K562 (cell line): ENCODE data around the gene PCNX4. TPM values are rescaled to one million over a fixed set of nuclear protein-coding genes. Genes with fewer than 3 reads are reported as not detected.
A peak's percentile ranks its signal among the peaks of the same experiment; 100 is the strongest.

Source experiments
- ATAC-seq: fragments of 200-7000 bp; cut with Tn5 transposase; 3 replicates; pipeline ENCODE4 v1.9.1; 2020; ENCODE audit warnings: moderate library complexity
- BruUV-seq: library from RNA; stranded (reverse); fragments of 400-500 nt; replicated peaks from 2 replicates; lab custom pipeline; 2021; lab: Mats Ljungman, UMichigan
- CTCF ChIA-PET: fragments of 300-600 bp; formaldehyde crosslinking; extraction: SDS; loops from one replicate; lab custom pipeline; 2021; ENCODE audit warnings: low intra/inter-chr PET ratio; lab: Yijun Ruan, JAX
- POLR2A ChIA-PET: fragments of 300-600, 350-650 bp; sonication (Branson Sonifier 250); formaldehyde crosslinking; extraction: SDS; loops from one replicate; lab custom pipeline; 2021; ENCODE audit warnings: antibody characterized with exemption, inconsistent platforms; lab: Yijun Ruan, JAX
- DNase-seq, 4 experiments: peaks; one replicate each; pipeline versions ENCODE4 v3.0.0 to v3.0.0-alpha.2; 2011 to 2018; ENCODE audit warnings: low spot score in 3 of 4, mixed read lengths in 3 of 4; ENCODE audit errors: extremely low read depth in 1 of 4
- FAIRE-seq: peaks from 2 replicates; lab custom pipeline; 2011; peaks lifted over from hg19 to GRCh38; lab: Jason Lieb, UNC
- H2AFZ ChIP-seq: 2 replicates; pipeline ENCODE4 v1.6.0; 2011; ENCODE audit warnings: low read depth, low read length, control low read depth, inconsistent platforms
- H3K27ac ChIP-seq: fragments of 200-600 bp; 3 replicates; pipeline ENCODE4 v1.8.0; 2011; ENCODE audit warnings: low read depth, mild to moderate bottlenecking, control low read depth, inconsistent platforms, low read length, moderate library complexity, mixed read lengths; ENCODE audit errors: extremely low read depth
- H3K27me3 ChIP-seq, 2 experiments: fragments of 300-600 bp in 1 of 2; 2 replicates in 1 of 2; 3 replicates in 1 of 2; pipeline versions ENCODE4 v1.6.0 to v1.8.0; 2011; ENCODE audit warnings: inconsistent platforms in 2 of 2, low read length in 2 of 2, mild to moderate bottlenecking in 1 of 2, mixed read lengths in 1 of 2, moderate library complexity in 1 of 2; ENCODE audit not compliant: control insufficient read depth in 2 of 2, insufficient read depth in 2 of 2
- H3K36me3 ChIP-seq: fragments of 300-600 bp; 3 replicates; pipeline ENCODE4 v1.8.0; 2011; ENCODE audit warnings: mild to moderate bottlenecking, low read length, inconsistent platforms; ENCODE audit not compliant: control insufficient read depth, insufficient read depth
- H3K4me1 ChIP-seq, 2 experiments: fragments of 200-600 bp in 1 of 2; replicated peaks in 1 of 2; 2 replicates in 1 of 2; 3 replicates in 1 of 2; pipeline versions ENCODE4 v1.5.1 to v1.8.0; 2011; ENCODE audit warnings: inconsistent platforms in 2 of 2, low read length in 2 of 2, mild to moderate bottlenecking in 1 of 2, mixed read lengths in 1 of 2, moderate library complexity in 1 of 2; ENCODE audit not compliant: control insufficient read depth in 2 of 2, insufficient read depth in 2 of 2
- H3K4me2 ChIP-seq: 2 replicates; pipeline ENCODE4 v1.6.1; 2011; ENCODE audit warnings: low read length, control low read depth, inconsistent platforms, mixed read lengths; ENCODE audit not compliant: insufficient read depth
- H3K4me3 ChIP-seq: fragments of 200-600 bp; sonication (generic), shearing (Covaris generic); 2 replicates; pipeline ENCODE4 v1.5.1; 2016; ENCODE audit warnings: control low read depth, inconsistent platforms
- H3K79me2 ChIP-seq: fragments of 200-600 bp; 3 replicates; pipeline ENCODE4 v1.8.0; 2011; ENCODE audit warnings: low read length, inconsistent platforms; ENCODE audit not compliant: control insufficient read depth, insufficient read depth
- H3K9ac ChIP-seq, 2 experiments: 2 replicates each; pipeline versions ENCODE4 v1.6.0 to v1.6.1; 2011; ENCODE audit warnings: low read depth in 2 of 2, low read length in 2 of 2, control low read depth in 1 of 2, inconsistent platforms in 1 of 2, mild to moderate bottlenecking in 1 of 2, mixed read lengths in 1 of 2; ENCODE audit not compliant: insufficient read depth in 1 of 2
- H3K9me1 ChIP-seq: one replicate; pipeline ENCODE4 v1.6.0; 2011; ENCODE audit warnings: inconsistent platforms, mild to moderate bottlenecking, low read length, moderate library complexity; ENCODE audit not compliant: control insufficient read depth, insufficient read depth
- H3K9me3 ChIP-seq: replicated peaks from 2 replicates; pipeline ENCODE4 v1.5.1; 2011; ENCODE audit warnings: low read depth, low read length, inconsistent platforms; ENCODE audit not compliant: control insufficient read depth, insufficient read depth
- H4K20me1 ChIP-seq: replicated peaks from 2 replicates; pipeline ENCODE4 v1.6.1; 2011; ENCODE audit warnings: low read length, inconsistent platforms, mixed read lengths; ENCODE audit not compliant: control insufficient read depth, insufficient read depth
- CEBPB ChIP-seq: fragments of 450-650 bp; IDR thresholded peaks from 2 replicates; pipeline ENCODE4 v1.6.1; 2016; ENCODE audit warnings: missing genetic modification characterization, missing compliant biosample characterization
- CEBPG ChIP-seq, 3 experiments: fragments of 200-800 bp in 1 of 3; sonication (Bioruptor generic) in 1 of 3; sonication (generic) in 1 of 3; formaldehyde crosslinking in 1 of 3; IDR thresholded peaks in 2 of 3; conservative IDR thresholded peaks in 1 of 3; 2 replicates each; pipeline versions ENCODE4 v1.6.1 to v1.8.0; 2016 to 2022; ENCODE audit warnings: missing compliant biosample characterization in 2 of 3, missing genetic modification characterization in 2 of 3, mild to moderate bottlenecking in 1 of 3, missing genetic modification reagents in 1 of 3
- CTCF ChIP-seq, 3 experiments: IDR thresholded peaks in 2 of 3; conservative IDR thresholded peaks in 1 of 3; 2 replicates each; pipeline ENCODE4 v1.5.1; 2011 to 2012; ENCODE audit warnings: low read length in 3 of 3, mild to moderate bottlenecking in 3 of 3, control low read depth in 2 of 3, improper control_type of control experiment in 1 of 3, inconsistent platforms in 1 of 3, low read depth in 1 of 3, mixed read lengths in 1 of 3, moderate library complexity in 1 of 3; ENCODE audit not compliant: insufficient read depth in 2 of 3
- HDAC1 ChIP-seq, 2 experiments: fragments of 450-650 bp; IDR thresholded peaks; 2 replicates each; pipeline ENCODE4 v1.6.1; 2016 to 2017; ENCODE audit warnings: inconsistent platforms in 1 of 2, mild to moderate bottlenecking in 1 of 2, moderate library complexity in 1 of 2
- VEZF1 ChIP-seq: fragments of 200-800 bp; sonication (Bioruptor generic); IDR thresholded peaks from 2 replicates; pipeline ENCODE4 v1.6.1; 2017; ENCODE audit warnings: missing genetic modification characterization, missing compliant biosample characterization
- YY1 ChIP-seq, 3 experiments: IDR thresholded peaks; 2 replicates each; pipeline ENCODE4 v1.6.1; 2011; ENCODE audit warnings: low read length in 2 of 3, mild to moderate bottlenecking in 2 of 3, moderate library complexity in 2 of 3, borderline replicate concordance in 1 of 3, control low read depth in 1 of 3, low read depth in 1 of 3; ENCODE audit not compliant: insufficient read depth in 3 of 3, insufficient replicate concordance in 2 of 3, control insufficient read depth in 1 of 3, insufficient read length in 1 of 3; ENCODE audit errors: extremely low read depth in 1 of 3
- ZNF121 ChIP-seq: sonication (generic); formaldehyde crosslinking; conservative IDR thresholded peaks from 2 replicates; pipeline ENCODE4 v1.8.0; 2022; ENCODE audit warnings: missing genetic modification reagents
- WGBS: fragments of 100-300 bp; shearing (Covaris generic); methylation state at CpG from one replicate; pipeline ENCODE4 v1.1.6; 2016; ENCODE audit warnings: low coverage, mixed read lengths; ENCODE audit not compliant: insufficient coverage; ENCODE audit errors: missing lambda C conversion rate; 5-methylcytosine and 5-hydroxymethylcytosine counted together
- in situ Hi-C: fragments of 300-500 bp; cut with MboI; formaldehyde crosslinking; loops from 4 replicates; pipeline ENCODE4 v1.15.0; 2018; ENCODE audit warnings: inconsistent platforms, mixed read lengths
- intact Hi-C: fragments of 100-400 bp; cut with micrococcal nuclease; formaldehyde crosslinking; loops from 2 replicates; pipeline ENCODE4 v1.14.2; 2022
- polyA plus RNA-seq, 8 experiments: library from polyadenylated mRNA; depleted of rRNA in 4 of 8; stranded (reverse) in 5 of 8; unstranded in 3 of 8; fragments of >200 nt; fragmentation: Nextera tagmentation in 2 of 8; fragmentation: Illumina TruSeq in 1 of 8; extraction: Ambion mirVana in 2 of 8; extraction: Trizol in 1 of 8; gene quantifications; 2 replicates each; pipeline versions ENCODE4 v1.2.1 to v1.2.3, GENCODE V29; 2011 to 2014; ENCODE audit warnings: inconsistent platforms in 1 of 8, missing spikeins in 1 of 8
- total RNA-seq, 7 experiments: library from RNA; depleted of rRNA in 6 of 7; stranded (reverse); fragments of >200 nt in 6 of 7; fragmentation: Illumina TruSeq in 2 of 7; extraction: Trizol in 2 of 7; gene quantifications; 2 replicates each; pipeline versions ENCODE4 v1.2.1 to v1.2.3, GENCODE V29; 2011 to 2021; ENCODE audit warnings: low replicate concordance in 1 of 7

The PCNX4 gene
- total and polyA plus RNA-seq, 9 of the 15 experiments (the other 6 are each of a cell fraction or from before 2014, with no cell fraction given), result 10.0 to 41.2 (median 22.4) TPM

- no peak for ATAC-seq
- Histone ChIP-seq H3K9me3 (no peaks in the 10 kb centered on the region), H3K79me2 (no peaks in the 10 kb centered on the region), H3K4me1 (no peaks in the 10 kb centered on the region), H2AFZ (no peak overlapping the region), H3K4me3 (no peak overlapping the region), H3K27me3 (no peaks in the 10 kb centered on the region), H4K20me1 (no peaks in the 10 kb centered on the region), H3K9ac (no peak overlapping the region), H3K36me3 (peaks cover 13% of the 10 kb centered on the region; the same call in 1 of the 3 replicates), H3K27ac (no peak overlapping the region), H3K9me1 (no peaks in the 10 kb centered on the region), H3K4me2 (no peak overlapping the region)
- POLR2A ChIA-PET, result interaction anchor here (0.7 kb wide), 1 partner anchor 1875 kb away, joined by 4 read pairs; no protein-coding TSS in a partner anchor
- in situ Hi-C loops, result no loop called here
- intact Hi-C loops, result no loop called here
- BruUV-seq, result no TSS peak
- DNase-seq, result no peak
- TF ChIP-seq CEBPB (tag), result 0 out of 2 replicates have a peak, but pooled peaks have one; percentile 10
- TF ChIP-seq HDAC1 (IDR thresholded peaks at IDR 0.05), result no peak
- no peak for TF ChIP-seq ZNF121 (CRISPR knock-in tag)
- no peak for TF ChIP-seq YY1 (IDR thresholded peaks at IDR 0.05; ENCODE audit: borderline replicate concordance in 1 of 3, control insufficient read depth in 1 of 3, extremely low read depth in 1 of 3, insufficient read depth in 3 of 3, insufficient read length in 1 of 3, insufficient replicate concordance in 2 of 3, low read depth in 1 of 3, low read length in 2 of 3)
- TF ChIP-seq VEZF1 (CRISPR knock-in tag), result peak; percentile 42; the same call in 1 of the 2 replicates
- TF ChIP-seq CTCF (IDR thresholded peaks at IDR 0.05 in 2 of 3, conservative IDR thresholded peaks at IDR 0.05 in 1 of 3; ENCODE audit: insufficient read depth in 2 of 3, low read depth in 1 of 3, low read length in 3 of 3), result no peak
- no peak for TF ChIP-seq CEBPG (CRISPR knock-in tag; IDR thresholded peaks at IDR 0.05)
- TF ChIP-seq CEBPG (tag; conservative IDR thresholded peaks at IDR 0.05 in 1 of 2, IDR thresholded peaks at IDR 0.05 in 1 of 2), result peak in 1 of 2 experiments; percentile 30; a peak in 1 of 4 replicates
- CTCF ChIA-PET, result no interaction called here
- no peak for FAIRE-seq
- 67% methylated on average over 3 of the region's 3 CpGs for WGBS
Measured at GRCh38 chr14:60151715-60152114, 60.0 kb downstream of the PCNX4 start.
